NCI-H774 (cell line): ENCODE results near the gene NPB.
"Not testable (repeated sequence)": the region's sequence is repeated elsewhere in the genome, so short reads cannot be mapped to it uniquely, and the experiment has no call there.

Experiments
- DNase-seq: peaks from one replicate; lab custom pipeline; 2025; lab: John Stamatoyannopoulos, UW

Gene NPB

GRCh38 chr17:81912441-81913309, 10.6 kb downstream of the NPB start:
- no peak for DNase-seq

- no peak for DNase-seq
These were observed 11.5 kb downstream of the NPB start for GRCh38 chr17:81913394-81914102.

GRCh38 chr17:81914103-81914850, 12.2 kb downstream of the NPB start:
- no peak for DNase-seq

- no peak for DNase-seq
These were observed 13.3 kb downstream of the NPB start for GRCh38 chr17:81915331-81915730.

- DNase-seq, result no peak
These were observed 14.4 kb downstream of the NPB start for GRCh38 chr17:81916234-81917001.

GRCh38 chr17:81917565-81918332, 15.7 kb downstream of the NPB start, which contains the start of gene SIRT7:
SIRT7 (minus strand) TSS chr17:81918176; CDS start chr17:81918131, 45 bp downstream.
- DNase-seq, result peak; percentile 90

- DNase-seq, result not testable (repeated sequence)
These were observed 16.3 kb downstream of the NPB start for GRCh38 chr17:81918333-81918669.

- DNase-seq, result no peak
These were observed 17.0 kb downstream of the NPB start for GRCh38 chr17:81918832-81919545.

- no peak for DNase-seq
These were observed 18.8 kb downstream of the NPB start for GRCh38 chr17:81920612-81921536.

- DNase-seq, result no peak
These were observed 19.5 kb downstream of the NPB start for GRCh38 chr17:81921537-81921862.

GRCh38 chr17:81921996-81922565, 20.0 kb downstream of the NPB start:
- DNase-seq, result no peak

GRCh38 chr17:81922566-81923301, 20.7 kb downstream of the NPB start:
- DNase-seq, result no peak

GRCh38 chr17:81923302-81924260, 21.5 kb downstream of the NPB start:
- DNase-seq, result no peak

GRCh38 chr17:81924557-81925532, 22.8 kb downstream of the NPB start:
- DNase-seq, result no peak

- DNase-seq, result no peak
These were observed 23.9 kb downstream of the NPB start for GRCh38 chr17:81925860-81926450.
